DOHH2 (cell line): Measurements from ENCODE around the gene PRDM16.

Experiments
- H3F3A ChIP-seq: fragments of 200-600 bp; sonication (generic), shearing (Covaris generic); 2 replicates; pipeline ENCODE4 v1.6.0; 2016; ENCODE audit warnings: antibody characterized with exemption, mild to moderate bottlenecking; ENCODE audit not compliant: control insufficient read depth, insufficient read depth
- H3K27ac ChIP-seq: fragments of 200-600 bp; sonication (generic); 2 replicates; pipeline ENCODE4 v1.5.1; 2014; ENCODE audit warnings: low read depth, mild to moderate bottlenecking, low read length, moderate library complexity
- H3K27me3 ChIP-seq: fragments of 200-600 bp; sonication (generic); 2 replicates; pipeline ENCODE4 v1.6.1; 2014; ENCODE audit warnings: mild to moderate bottlenecking, low read length, mixed read lengths; ENCODE audit not compliant: control insufficient read depth
- H3K36me3 ChIP-seq: fragments of 200-600 bp; sonication (generic); 2 replicates; pipeline ENCODE4 v1.6.1; 2014; ENCODE audit warnings: mild to moderate bottlenecking, low read length, moderate library complexity, mixed read lengths; ENCODE audit not compliant: control insufficient read depth
- H3K4me1 ChIP-seq: fragments of 200-600 bp; sonication (generic); 2 replicates; pipeline ENCODE4 v1.6.1; 2014; ENCODE audit warnings: mild to moderate bottlenecking, low read length, mixed read lengths; ENCODE audit not compliant: control insufficient read depth
- H3K4me2 ChIP-seq: fragments of 200-600 bp; sonication (generic); 2 replicates; pipeline ENCODE4 v1.6.0; 2014; ENCODE audit warnings: mild to moderate bottlenecking, low read length, moderate library complexity
- H3K4me3 ChIP-seq: fragments of 200-600 bp; sonication (generic); 2 replicates; pipeline ENCODE4 v1.5.1; 2014; ENCODE audit warnings: mild to moderate bottlenecking, low read length, mixed read lengths
- H3K79me2 ChIP-seq: fragments of 200-600 bp; sonication (generic); 2 replicates; pipeline ENCODE4 v1.6.1; 2014; ENCODE audit warnings: mild to moderate bottlenecking, low read length, mixed read lengths; ENCODE audit not compliant: control insufficient read depth
- H3K9me2 ChIP-seq: fragments of 200-600 bp; sonication (generic); replicated peaks from 2 replicates; pipeline ENCODE4 v1.6.1; 2014; ENCODE audit warnings: mild to moderate bottlenecking, low read length, mixed read lengths; ENCODE audit not compliant: control insufficient read depth
- H3K9me3 ChIP-seq: fragments of 200-600 bp; sonication (generic); 2 replicates; pipeline ENCODE4 v1.6.1; 2014; ENCODE audit warnings: antibody characterized with exemption, low read length, mixed read lengths; ENCODE audit not compliant: control insufficient read depth, insufficient read depth
- H4K20me1 ChIP-seq: fragments of 200-600 bp; sonication (generic); 2 replicates; pipeline ENCODE4 v1.6.0; 2014; ENCODE audit warnings: low read depth, mild to moderate bottlenecking, antibody characterized with exemption, low read length, moderate library complexity; ENCODE audit not compliant: control insufficient read depth, insufficient read depth
- CTCF ChIP-seq: fragments of 200-600 bp; sonication (generic); IDR thresholded peaks from one replicate; pipeline ENCODE4 v1.5.1; 2014; ENCODE audit warnings: antibody characterized with exemption, mild to moderate bottlenecking, low read depth, low read length; ENCODE audit not compliant: poor library complexity, severe bottlenecking
- EZH2phosphoT487 ChIP-seq: fragments of 200-600 bp; sonication (generic); IDR thresholded peaks from 2 replicates; pipeline ENCODE4 v1.6.1; 2017; ENCODE audit warnings: borderline replicate concordance, mild to moderate bottlenecking, antibody characterized with exemption, low read length, moderate library complexity, mixed read lengths

The PRDM16 gene

GRCh38 chr1:3255680-3256079, 186.7 kb downstream of the PRDM16 start:
- H3K36me3 ChIP-seq = no peaks in the 10 kb centered on the region
- no peaks in the 10 kb centered on the region for H3K9me2 ChIP-seq
- no peaks in the 10 kb centered on the region for H3K9me3 ChIP-seq
- H3K27me3 ChIP-seq = no peaks in the 10 kb centered on the region
- no peaks in the 10 kb centered on the region for H4K20me1 ChIP-seq
- H3K79me2 ChIP-seq = no peaks in the 10 kb centered on the region
- H3K4me1 ChIP-seq = no peaks in the 10 kb centered on the region
- H3K27ac ChIP-seq = no peak overlapping the region
- H3K4me2 ChIP-seq = no peak overlapping the region
- TF ChIP-seq EZH2phosphoT487 (no peak), CTCF (no peak)
- H3K4me3 ChIP-seq = no peak overlapping the region
- H3F3A ChIP-seq = no peaks in the 10 kb centered on the region

GRCh38 chr1:3257788-3258187, 188.8 kb downstream of the PRDM16 start:
- Histone ChIP-seq H3K4me2 (no peak overlapping the region), H3K36me3 (no peaks in the 10 kb centered on the region), H3K79me2 (no peaks in the 10 kb centered on the region), H3K4me3 (no peak overlapping the region), H3F3A (no peaks in the 10 kb centered on the region), H3K9me2 (no peaks in the 10 kb centered on the region), H3K27me3 (no peaks in the 10 kb centered on the region), H3K27ac (no peak overlapping the region), H3K4me1 (no peaks in the 10 kb centered on the region), H3K9me3 (no peaks in the 10 kb centered on the region), H4K20me1 (no peaks in the 10 kb centered on the region)
- TF ChIP-seq CTCF (no peak), EZH2phosphoT487 (no peak)

GRCh38 chr1:3258386-3259003, 189.5 kb downstream of the PRDM16 start:
- H4K20me1 ChIP-seq = no peaks in the 10 kb centered on the region
- TF ChIP-seq CTCF = no peak
- no peak for TF ChIP-seq EZH2phosphoT487
- H3K27ac ChIP-seq = no peak overlapping the region

More at GRCh38 chr1:3258386-3259003, 189.5 kb downstream of the PRDM16 start:
- Histone ChIP-seq H3K79me2 (no peaks in the 10 kb centered on the region), H3K27me3 (no peaks in the 10 kb centered on the region), H3K9me2 (no peaks in the 10 kb centered on the region), H3F3A (no peaks in the 10 kb centered on the region), H3K36me3 (no peaks in the 10 kb centered on the region), H3K9me3 (no peaks in the 10 kb centered on the region), H3K4me2 (no peak overlapping the region), H3K4me1 (no peaks in the 10 kb centered on the region), H3K4me3 (no peak overlapping the region)
